22Rv1 (cell line): ENCODE measurements around the gene PTCD1.
A peak's percentile ranks its signal among the peaks of the same experiment; 100 is the strongest.

Source experiments
- H3K27ac ChIP-seq: fragments of 450-650 bp; 2 replicates; pipeline ENCODE4 v1.5.1; 2017
- CTCF ChIP-seq: fragments of 450-650 bp; IDR thresholded peaks from 2 replicates; pipeline ENCODE4 v1.5.1; 2017; ENCODE audit warnings: mild to moderate bottlenecking
- ZFX ChIP-seq: fragments of 450-650 bp; IDR thresholded peaks from 2 replicates; pipeline ENCODE4 v1.6.1; 2017; ENCODE audit warnings: antibody characterized with exemption, borderline replicate concordance

PTCD1 gene

GRCh38 chr7:99406557-99406956, 32.0 kb downstream of the PTCD1 start:
- TF ChIP-seq ZFX: no peak
- TF ChIP-seq CTCF: no peak
- H3K27ac ChIP-seq: no peak overlapping the region; the same call in 1 of the 2 replicates

- H3K27ac ChIP-seq: no peak overlapping the region
- TF ChIP-seq CTCF (no peak), ZFX (no peak)
Measured at GRCh38 chr7:99404977-99405320, 33.6 kb downstream of the PTCD1 start.

- TF ChIP-seq ZFX (no peak), CTCF (no peak)
Measured at GRCh38 chr7:99404235-99404976, 34.2 kb downstream of the PTCD1 start.

GRCh38 chr7:99403764-99404163, 34.8 kb downstream of the PTCD1 start:
- H3K27ac ChIP-seq: no peak overlapping the region
- TF ChIP-seq CTCF (no peak), ZFX (no peak)

More at GRCh38 chr7:99404235-99404976, 34.2 kb downstream of the PTCD1 start:
- no peak overlapping the region for H3K27ac ChIP-seq

GRCh38 chr7:99402854-99403253, 35.7 kb downstream of the PTCD1 start:
- TF ChIP-seq ZFX (no peak), CTCF (no peak)
- H3K27ac ChIP-seq: no peak overlapping the region

- no peak for TF ChIP-seq CTCF
- no peak for TF ChIP-seq ZFX
- H3K27ac ChIP-seq: peak overlapping the region; percentile 22; the same call in 1 of the 2 replicates
Measured at GRCh38 chr7:99399597-99399996, 39.0 kb downstream of the PTCD1 start.

- H3K27ac ChIP-seq: peak overlapping the region; percentile 22; the same call in 1 of the 2 replicates
- TF ChIP-seq CTCF (no peak), ZFX (no peak)
Measured at GRCh38 chr7:99398891-99399445, 39.6 kb downstream of the PTCD1 start.
